ENCODE measurements around the gene SMIM21. TPM values are rescaled to one million over a fixed set of nuclear protein-coding genes. Genes with fewer than 3 reads are reported as not detected.

Gene SMIM21
- polyA plus RNA-seq, 3 donors = not detected

DNA sequence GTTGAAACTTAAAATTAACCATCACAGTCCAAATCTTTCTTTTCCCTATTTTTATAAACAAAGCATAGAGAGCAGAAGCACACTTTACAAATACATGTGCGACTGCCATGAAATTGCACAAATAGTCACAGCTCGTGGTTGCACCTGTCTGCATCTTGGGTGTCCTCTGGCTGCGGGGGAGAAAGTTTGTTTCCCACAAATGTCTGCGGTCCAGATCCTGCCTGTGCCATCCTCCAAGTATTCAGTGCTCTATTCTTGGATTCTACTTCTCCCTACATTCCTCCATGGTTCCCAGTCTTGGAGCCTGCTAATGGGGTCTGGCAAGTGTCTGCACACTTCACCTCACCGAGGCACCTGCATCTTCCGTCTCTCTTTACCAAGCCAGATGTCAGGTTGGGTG, 52.2 kb downstream of the SMIM21 start:
- H4K20me1 ChIP-seq (ENCODE audit: insufficient read depth, low read length) = no peaks in the 10 kb centered on the region
- H3K27ac Mint-ChIP-seq = peak overlapping the region in 2 of 7 donors; percentile 12 to 38
- peaks cover 0 to 4% of the 10 kb centered on the region in 2 donors for H3K9me3 ChIP-seq (replicated peaks in 1 of 2; ENCODE audit: control insufficient read depth in 1 of 2, insufficient read depth in 1 of 2, low read length in 2 of 2)
- H3K4me3 Mint-ChIP-seq = no peak overlapping the region
- H3K4me3 ChIP-seq (replicated peaks in 1 of 3; ENCODE audit: low read depth in 2 of 3, low read length in 3 of 3) = no peak overlapping the region
- no peak overlapping the region for H2AFZ ChIP-seq (ENCODE audit: insufficient read depth, low read depth, low read length, poor library complexity, severe bottlenecking)
- H3K36me3 ChIP-seq (replicated peaks in 1 of 2; ENCODE audit: control insufficient read depth in 1 of 2, insufficient read depth in 2 of 2, low read length in 2 of 2) = no peaks in the 10 kb centered on the region
- H3K4me1 ChIP-seq (ENCODE audit: control insufficient read depth in 1 of 2, insufficient read depth in 2 of 2, low read length in 2 of 2) = no peaks in the 10 kb centered on the region
- peaks cover 0 to 5% (median 3%) of the 10 kb centered on the region in 7 donors for H3K9me3 Mint-ChIP-seq
- no peaks in the 10 kb centered on the region for H3K27me3 ChIP-seq (ENCODE audit: control insufficient read depth in 2 of 2, insufficient read depth in 2 of 2, low read length in 2 of 2)
- TF ChIP-seq, protein P1, sequence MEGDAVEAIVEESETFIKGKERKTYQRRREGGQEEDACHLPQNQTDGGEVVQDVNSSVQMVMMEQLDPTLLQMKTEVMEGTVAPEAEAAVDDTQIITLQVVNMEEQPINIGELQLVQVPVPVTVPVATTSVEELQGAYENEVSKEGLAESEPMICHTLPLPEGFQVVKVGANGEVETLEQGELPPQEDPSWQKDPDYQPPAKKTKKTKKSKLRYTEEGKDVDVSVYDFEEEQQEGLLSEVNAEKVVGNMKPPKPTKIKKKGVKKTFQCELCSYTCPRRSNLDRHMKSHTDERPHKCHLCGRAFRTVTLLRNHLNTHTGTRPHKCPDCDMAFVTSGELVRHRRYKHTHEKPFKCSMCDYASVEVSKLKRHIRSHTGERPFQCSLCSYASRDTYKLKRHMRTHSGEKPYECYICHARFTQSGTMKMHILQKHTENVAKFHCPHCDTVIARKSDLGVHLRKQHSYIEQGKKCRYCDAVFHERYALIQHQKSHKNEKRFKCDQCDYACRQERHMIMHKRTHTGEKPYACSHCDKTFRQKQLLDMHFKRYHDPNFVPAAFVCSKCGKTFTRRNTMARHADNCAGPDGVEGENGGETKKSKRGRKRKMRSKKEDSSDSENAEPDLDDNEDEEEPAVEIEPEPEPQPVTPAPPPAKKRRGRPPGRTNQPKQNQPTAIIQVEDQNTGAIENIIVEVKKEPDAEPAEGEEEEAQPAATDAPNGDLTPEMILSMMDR (IDR thresholded peaks at IDR 0.05) = no peak
- no peaks in the 10 kb centered on the region for H3K79me2 ChIP-seq (ENCODE audit: insufficient read depth, low read length)
- no peak overlapping the region for H3K4me2 ChIP-seq (replicated peaks; ENCODE audit: extremely low read depth, low read length, poor library complexity, severe bottlenecking)
- H3K4me1 Mint-ChIP-seq = no peaks in the 10 kb centered on the region
- H3K27me3 Mint-ChIP-seq (ENCODE audit: low read depth in 3 of 3) = peaks cover 1 to 6% (median 2%) of the 10 kb centered on the region in 3 donors
- no peak overlapping the region for H3K9ac ChIP-seq (ENCODE audit: insufficient read depth, low read length, poor library complexity, severe bottlenecking)
- H3K27ac ChIP-seq (ENCODE audit: low read depth in 1 of 2, low read length in 2 of 2) = no peak overlapping the region
- DNase-seq = no peak
- no peaks in the 10 kb centered on the region for H3K36me3 Mint-ChIP-seq
- 93% methylated on average over 5 of the region's 6 CpGs for WGBS (ENCODE audit: insufficient coverage)
- intact Hi-C loops (cut with micrococcal nuclease) = no loop called here

DNA sequence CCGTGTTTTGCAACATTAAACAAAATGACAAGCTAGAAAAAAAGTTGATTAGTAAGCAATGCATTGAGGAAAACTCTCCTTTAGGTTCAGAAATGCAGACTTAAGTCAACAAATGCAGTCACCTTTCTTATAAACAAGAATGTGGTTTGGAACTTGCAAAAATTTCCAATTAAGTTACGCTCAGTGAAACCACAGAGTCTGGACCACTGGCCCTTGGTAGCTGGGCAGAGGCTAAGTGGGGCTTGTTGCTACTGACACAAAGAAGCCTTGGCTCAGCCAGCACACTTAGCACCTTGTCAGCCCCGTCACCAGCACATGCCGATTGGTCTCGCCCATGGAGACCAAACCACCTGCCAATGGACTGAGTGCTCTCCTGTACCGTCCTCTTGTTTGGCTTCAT, 53.0 kb downstream of the SMIM21 start:
- peaks cover 0 to 4% of the 10 kb centered on the region in 2 donors for H3K9me3 ChIP-seq (replicated peaks in 1 of 2; ENCODE audit: control insufficient read depth in 1 of 2, insufficient read depth in 1 of 2, low read length in 2 of 2)
- no peaks in the 10 kb centered on the region for H3K4me1 Mint-ChIP-seq
- H3K9ac ChIP-seq (ENCODE audit: insufficient read depth, low read length, poor library complexity, severe bottlenecking) = no peak overlapping the region
- H3K79me2 ChIP-seq (ENCODE audit: insufficient read depth, low read length) = no peaks in the 10 kb centered on the region
- H3K36me3 Mint-ChIP-seq = no peaks in the 10 kb centered on the region
- no peak overlapping the region for H3K27ac ChIP-seq (ENCODE audit: low read depth in 1 of 2, low read length in 2 of 2)
- H3K9me3 Mint-ChIP-seq = peaks cover 0 to 5% (median 3%) of the 10 kb centered on the region in 7 donors
- no peak for DNase-seq
- intact Hi-C loops (cut with micrococcal nuclease) = no loop called here
- H3K27me3 ChIP-seq (ENCODE audit: control insufficient read depth in 2 of 2, insufficient read depth in 2 of 2, low read length in 2 of 2) = no peaks in the 10 kb centered on the region
- no peak overlapping the region for H3K27ac Mint-ChIP-seq
- H3K27me3 Mint-ChIP-seq (ENCODE audit: low read depth in 3 of 3) = peaks cover 1 to 6% (median 2%) of the 10 kb centered on the region in 3 donors
- no peaks in the 10 kb centered on the region for H3K4me1 ChIP-seq (ENCODE audit: control insufficient read depth in 1 of 2, insufficient read depth in 2 of 2, low read length in 2 of 2)
- no peak overlapping the region for H3K4me2 ChIP-seq (replicated peaks; ENCODE audit: extremely low read depth, low read length, poor library complexity, severe bottlenecking)
- WGBS (ENCODE audit: insufficient coverage) = 100% methylated on average over 1 of the region's 6 CpGs
- H2AFZ ChIP-seq (ENCODE audit: insufficient read depth, low read depth, low read length, poor library complexity, severe bottlenecking) = no peak overlapping the region
- TF ChIP-seq, protein P1 (IDR thresholded peaks at IDR 0.05) = no peak
- no peaks in the 10 kb centered on the region for H4K20me1 ChIP-seq (ENCODE audit: insufficient read depth, low read length)
- H3K4me3 Mint-ChIP-seq = no peak overlapping the region
- no peak overlapping the region for H3K4me3 ChIP-seq (replicated peaks in 1 of 3; ENCODE audit: low read depth in 2 of 3, low read length in 3 of 3)
- H3K36me3 ChIP-seq (replicated peaks in 1 of 2; ENCODE audit: control insufficient read depth in 1 of 2, insufficient read depth in 2 of 2, low read length in 2 of 2) = no peaks in the 10 kb centered on the region
